GM12878 (cell line): Measurements from ENCODE around the gene SNAP29. TPM values are rescaled to one million over a fixed set of nuclear protein-coding genes. Genes with fewer than 3 reads are reported as not detected.
"Not testable (repeated sequence)": the region's sequence is repeated elsewhere in the genome, so short reads cannot be mapped to it uniquely, and the experiment has no call there.

Experiments used
- ATAC-seq: fragments of 200-7000 bp; cut with Tn5 transposase; 3 replicates; pipeline ENCODE4 v1.9.1; 2020; ENCODE audit warnings: mild to moderate bottlenecking, moderate library complexity
- BruUV-seq: library from RNA; stranded (reverse); fragments of 400-500 nt; replicated peaks from 2 replicates; lab custom pipeline; 2021; lab: Mats Ljungman, UMichigan
- CTCF ChIA-PET: fragments of 300-600 bp; sonication (Branson Sonifier 250); formaldehyde crosslinking; extraction: SDS; loops from one replicate; lab custom pipeline; 2021; ENCODE audit warnings: inconsistent platforms; lab: Yijun Ruan, JAX
- POLR2A ChIA-PET: fragments of 350-600 bp; formaldehyde crosslinking; extraction: SDS; loops from one replicate; lab custom pipeline; 2021; ENCODE audit warnings: inconsistent platforms; lab: Charles Lee
- RAD21 ChIA-PET: fragments of 300-600 bp; sonication (Branson Sonifier 250); formaldehyde crosslinking; loops from one replicate; lab custom pipeline; 2023; ENCODE audit warnings: antibody characterized with exemption; ENCODE audit not compliant: unreplicated experiment; lab: Charles Lee
- SMC1A ChIA-PET: fragments of 300-600 bp; sonication (Branson Sonifier 250); formaldehyde crosslinking; loops from one replicate; lab custom pipeline; 2023; ENCODE audit not compliant: unreplicated experiment, uncharacterized antibody; lab: Charles Lee
- DNase-seq: peaks from one replicate; pipeline ENCODE4 v3.0.0-alpha.2; 2011; ENCODE audit warnings: low read depth, low spot score
- FAIRE-seq: peaks from 3 replicates; lab custom pipeline; 2011; peaks lifted over from hg19 to GRCh38; lab: Jason Lieb, UNC
- H2AFZ ChIP-seq: 2 replicates; pipeline ENCODE4 v1.6.0; 2011; ENCODE audit warnings: low read depth, low read length, control low read depth; ENCODE audit not compliant: control insufficient read depth
- H3K27ac ChIP-seq: 2 replicates; pipeline ENCODE4 v1.5.1; 2011; ENCODE audit warnings: control low read depth; ENCODE audit not compliant: control insufficient read depth, insufficient read depth
- H3K27me3 ChIP-seq, 2 experiments: replicated peaks in 1 of 2; 2 replicates each; pipeline versions ENCODE4 v1.6.0 to v1.6.1; 2011; ENCODE audit warnings: low read length in 1 of 2; ENCODE audit not compliant: control insufficient read depth in 2 of 2, insufficient read depth in 2 of 2
- H3K36me3 ChIP-seq, 2 experiments: 2 replicates each; pipeline ENCODE4 v1.5.1; 2011; ENCODE audit warnings: low read length in 1 of 2; ENCODE audit not compliant: control insufficient read depth in 2 of 2, insufficient read depth in 2 of 2
- H3K4me1 ChIP-seq: 2 replicates; pipeline ENCODE4 v1.6.1; 2011; ENCODE audit warnings: mild to moderate bottlenecking, low read length, moderate library complexity, mixed read lengths; ENCODE audit not compliant: control insufficient read depth, insufficient read depth
- H3K4me2 ChIP-seq: 2 replicates; pipeline ENCODE4 v1.6.0; 2011; ENCODE audit warnings: control low read depth; ENCODE audit not compliant: control insufficient read depth, insufficient read depth
- H3K4me3 ChIP-seq: fragments of 200-600 bp; sonication (generic); 2 replicates; pipeline ENCODE4 v1.5.1; 2016
- H3K79me2 ChIP-seq: 2 replicates; pipeline ENCODE4 v1.6.0; 2011; ENCODE audit warnings: low read length; ENCODE audit not compliant: control insufficient read depth, insufficient read depth
- H3K9ac ChIP-seq: 2 replicates; pipeline ENCODE4 v1.8.0; 2011; ENCODE audit warnings: low read length, control low read depth, mixed read lengths; ENCODE audit not compliant: control insufficient read depth, insufficient read depth
- H3K9me3 ChIP-seq: replicated peaks from 3 replicates; pipeline ENCODE4 v1.5.1; 2011; ENCODE audit warnings: mild to moderate bottlenecking, low read length; ENCODE audit not compliant: control insufficient read depth, insufficient read depth
- H4K20me1 ChIP-seq: 2 replicates; pipeline ENCODE4 v1.6.0; 2011; ENCODE audit not compliant: control insufficient read depth, insufficient read depth
- HDGF ChIP-seq: fragments of 450-650 bp; IDR thresholded peaks from 2 replicates; pipeline ENCODE4 v1.6.1; 2016; ENCODE audit warnings: antibody characterized with exemption
- JUND ChIP-seq: IDR thresholded peaks from 2 replicates; pipeline ENCODE4 v1.6.1; 2012; ENCODE audit warnings: low read depth, mild to moderate bottlenecking, low read length, improper control_type of control experiment, moderate library complexity
- MEF2A ChIP-seq: IDR thresholded peaks from 2 replicates; pipeline ENCODE4 v1.6.1; 2011; ENCODE audit warnings: low read depth, mild to moderate bottlenecking, low read length, moderate library complexity; ENCODE audit not compliant: insufficient read depth
- NR2C1 ChIP-seq: fragments of 450-650 bp; IDR thresholded peaks from 2 replicates; pipeline ENCODE4 v1.6.1; 2017; ENCODE audit warnings: antibody characterized with exemption, mild to moderate bottlenecking, moderate library complexity
- RELA ChIP-seq: fragments of 450-650 bp; IDR thresholded peaks from 2 replicates; pipeline ENCODE4 v1.8.0; 2014; ENCODE audit warnings: borderline replicate concordance; ENCODE audit not compliant: partially characterized antibody
- WGBS: methylation state at CpG from one replicate; pipeline ENCODE4 v1.1.6; 2016; ENCODE audit warnings: low lambda C conversion rate; ENCODE audit not compliant: insufficient replicate concordance, insufficient coverage; ENCODE audit errors: missing lambda C conversion rate; 5-methylcytosine and 5-hydroxymethylcytosine counted together
- in situ Hi-C: fragments of 300-500 bp; cut with MboI; formaldehyde crosslinking; loops from 9 replicates; pipeline ENCODE4 v1.14.3; 2018; ENCODE audit warnings: mixed read lengths
- intact Hi-C: fragments of 100-400 bp; cut with micrococcal nuclease; formaldehyde crosslinking; loops from one replicate; pipeline ENCODE4 v1.14.2; 2022; ENCODE audit not compliant: unreplicated experiment
- polyA plus RNA-seq, 11 experiments: library from polyadenylated mRNA; depleted of rRNA in 4 of 11; unstranded in 6 of 11; stranded (reverse) in 5 of 11; fragments of >200 nt; fragmentation: Nextera tagmentation in 4 of 11; fragmentation: Illumina TruSeq in 1 of 11; extraction: Ambion mirVana in 4 of 11; extraction: Trizol in 1 of 11; gene quantifications; 1 replicate in 1 of 11; 2 replicates in 10 of 11; pipeline versions ENCODE4 v1.2.1 to v1.2.3, GENCODE V29; 2011 to 2016; ENCODE audit warnings: inconsistent platforms in 2 of 11, missing spikeins in 2 of 11, low read depth in 1 of 11
- total RNA-seq, 4 experiments: library from RNA; depleted of rRNA in 3 of 4; stranded (reverse); fragments of >200 nt in 3 of 4; fragmentation: Illumina TruSeq in 1 of 4; extraction: Trizol in 1 of 4; gene quantifications; 2 replicates each; pipeline versions ENCODE4 v1.2.1 to v1.2.3, GENCODE V29; 2013 to 2021
- TF ChIP-seq, protein P1 (sequence below): fragments of 450-650 bp; IDR thresholded peaks from 2 replicates; pipeline ENCODE4 v1.6.1; 2017; ENCODE audit warnings: mild to moderate bottlenecking, moderate library complexity

SNAP29 gene
- total and polyA plus RNA-seq, 10 of the 15 experiments (the other 5 are each of a cell fraction or from before 2014, with no cell fraction given), result 4.7 to 45.7 (median 27.9) TPM

GRCh38 chr22:20930435-20930834, 71.6 kb downstream of the SNAP29 start:
- RAD21 ChIA-PET, intact Hi-C loops, DNase-seq, H3K4me2 ChIP-seq, H4K20me1 ChIP-seq, H3K9me3 ChIP-seq, in situ Hi-C loops, H3K4me1 ChIP-seq, CTCF ChIA-PET, ATAC-seq, H3K27me3 ChIP-seq, SMC1A ChIA-PET, FAIRE-seq, H3K4me3 ChIP-seq, H3K27ac ChIP-seq, BruUV-seq, H3K9ac ChIP-seq, H2AFZ ChIP-seq: not testable (repeated sequence)
- Histone ChIP-seq H3K79me2 (peaks cover 80% of the 10 kb centered on the region), H3K36me3 (peaks cover 4 to 11% of the 10 kb centered on the region in 2 experiments; a peak in 3 of 4 replicates)
- POLR2A ChIA-PET, result interaction anchor here (0.9 kb wide), 1 partner anchor 8 kb away, joined by 3 read pairs; no protein-coding TSS in a partner anchor
- 95% methylated on average over 11 of the region's 12 CpGs for WGBS

DNA sequence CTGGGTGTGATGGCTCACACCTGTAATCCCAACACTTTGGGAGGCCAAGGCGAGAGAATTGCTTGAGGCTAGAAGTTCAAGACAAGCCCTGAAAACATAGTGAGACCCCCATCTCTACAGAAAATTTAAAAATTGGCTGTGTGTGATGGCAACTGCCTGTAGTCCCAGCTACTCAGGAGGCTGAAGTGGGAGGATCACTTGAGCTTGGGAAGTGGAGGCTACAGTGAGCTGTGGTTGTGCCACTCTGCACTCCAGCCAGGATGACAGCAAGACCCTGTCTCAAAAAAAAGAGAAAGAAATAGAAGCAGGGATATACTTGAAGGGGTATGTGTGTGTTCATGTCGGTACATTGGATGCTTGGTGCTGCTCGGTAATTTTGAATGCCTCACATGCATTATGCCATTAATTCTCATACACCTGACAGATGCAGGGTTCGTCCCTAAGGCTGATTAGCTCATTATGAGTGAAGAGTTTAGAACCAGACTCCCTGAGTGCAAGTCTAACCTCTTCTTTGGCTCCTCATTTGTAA, 72.4 kb downstream of the SNAP29 start:
- ATAC-seq (no peak), DNase-seq (no peak), FAIRE-seq (no peak)
- CTCF ChIA-PET, result interaction anchor here (0.9 kb wide), 1 partner anchor 11 kb away, joined by 3 read pairs; no protein-coding TSS in a partner anchor
- H3K27ac ChIP-seq, result no peak overlapping the region
- TF ChIP-seq MEF2A (no peak), NR2C1 (no peak), JUND (no peak), RELA (no peak), HDGF (no peak)
- TF ChIP-seq, protein P1, sequence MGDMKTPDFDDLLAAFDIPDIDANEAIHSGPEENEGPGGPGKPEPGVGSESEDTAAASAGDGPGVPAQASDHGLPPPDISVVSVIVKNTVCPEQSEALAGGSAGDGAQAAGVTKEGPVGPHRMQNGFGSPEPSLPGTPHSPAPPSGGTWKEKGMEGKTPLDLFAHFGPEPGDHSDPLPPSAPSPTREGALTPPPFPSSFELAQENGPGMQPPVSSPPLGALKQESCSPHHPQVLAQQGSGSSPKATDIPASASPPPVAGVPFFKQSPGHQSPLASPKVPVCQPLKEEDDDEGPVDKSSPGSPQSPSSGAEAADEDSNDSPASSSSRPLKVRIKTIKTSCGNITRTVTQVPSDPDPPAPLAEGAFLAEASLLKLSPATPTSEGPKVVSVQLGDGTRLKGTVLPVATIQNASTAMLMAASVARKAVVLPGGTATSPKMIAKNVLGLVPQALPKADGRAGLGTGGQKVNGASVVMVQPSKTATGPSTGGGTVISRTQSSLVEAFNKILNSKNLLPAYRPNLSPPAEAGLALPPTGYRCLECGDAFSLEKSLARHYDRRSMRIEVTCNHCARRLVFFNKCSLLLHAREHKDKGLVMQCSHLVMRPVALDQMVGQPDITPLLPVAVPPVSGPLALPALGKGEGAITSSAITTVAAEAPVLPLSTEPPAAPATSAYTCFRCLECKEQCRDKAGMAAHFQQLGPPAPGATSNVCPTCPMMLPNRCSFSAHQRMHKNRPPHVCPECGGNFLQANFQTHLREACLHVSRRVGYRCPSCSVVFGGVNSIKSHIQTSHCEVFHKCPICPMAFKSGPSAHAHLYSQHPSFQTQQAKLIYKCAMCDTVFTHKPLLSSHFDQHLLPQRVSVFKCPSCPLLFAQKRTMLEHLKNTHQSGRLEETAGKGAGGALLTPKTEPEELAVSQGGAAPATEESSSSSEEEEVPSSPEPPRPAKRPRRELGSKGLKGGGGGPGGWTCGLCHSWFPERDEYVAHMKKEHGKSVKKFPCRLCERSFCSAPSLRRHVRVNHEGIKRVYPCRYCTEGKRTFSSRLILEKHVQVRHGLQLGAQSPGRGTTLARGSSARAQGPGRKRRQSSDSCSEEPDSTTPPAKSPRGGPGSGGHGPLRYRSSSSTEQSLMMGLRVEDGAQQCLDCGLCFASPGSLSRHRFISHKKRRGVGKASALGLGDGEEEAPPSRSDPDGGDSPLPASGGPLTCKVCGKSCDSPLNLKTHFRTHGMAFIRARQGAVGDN, result no peak
- H3K4me1 ChIP-seq, result peaks cover 3% of the 10 kb centered on the region
- no peak overlapping the region for H2AFZ ChIP-seq
- RAD21 ChIA-PET, result no interaction called here
- peaks cover 77% of the 10 kb centered on the region for H3K79me2 ChIP-seq
- peaks cover 7 to 16% of the 10 kb centered on the region in 2 experiments; a peak in 3 of 4 replicates for H3K36me3 ChIP-seq
- H3K27me3 ChIP-seq, result no peaks in the 10 kb centered on the region
- WGBS, result 61% methylated on average over 4 of the region's 4 CpGs
- no TSS peak for BruUV-seq
- no peak overlapping the region for H3K9ac ChIP-seq
- intact Hi-C loops, result no loop called here
- in situ Hi-C loops, result no loop called here
- H3K4me2 ChIP-seq, result no peak overlapping the region
- peaks cover 3% of the 10 kb centered on the region for H4K20me1 ChIP-seq
- POLR2A ChIA-PET, result interaction anchor here (0.9 kb wide), 1 partner anchor 9 kb away, joined by 3 read pairs; no protein-coding TSS in a partner anchor
- no peak overlapping the region for H3K4me3 ChIP-seq
- H3K9me3 ChIP-seq, result no peaks in the 10 kb centered on the region; the same call in 2 of the 3 replicates
- SMC1A ChIA-PET, result no interaction called here
